Ishikawa (cell line): Measurements from ENCODE around the gene C20orf141.

Source experiments
- CEBPB ChIP-seq: IDR thresholded peaks from 2 replicates; pipeline ENCODE4 v1.6.1; 2012
- CREB1 ChIP-seq: IDR thresholded peaks from 2 replicates; pipeline ENCODE4 v1.6.1; 2012; ENCODE audit warnings: low read depth
- EGR1 ChIP-seq: IDR thresholded peaks from 2 replicates; pipeline ENCODE4 v1.6.1; 2012
- FOXM1 ChIP-seq: IDR thresholded peaks from 2 replicates; pipeline ENCODE4 v1.6.1; 2012; ENCODE audit warnings: low read depth, borderline replicate concordance
- RAD21 ChIP-seq: IDR thresholded peaks from 2 replicates; pipeline ENCODE4 v1.6.1; 2012; ENCODE audit warnings: low read depth
- TCF12 ChIP-seq: IDR thresholded peaks from 2 replicates; pipeline ENCODE4 v1.6.1; 2012; ENCODE audit warnings: low read depth
- TEAD4 ChIP-seq: IDR thresholded peaks from 2 replicates; pipeline ENCODE4 v1.6.1; 2012
- ZBTB7A ChIP-seq: IDR thresholded peaks from 2 replicates; pipeline ENCODE4 v1.6.1; 2012; ENCODE audit warnings: low read depth

DNA sequence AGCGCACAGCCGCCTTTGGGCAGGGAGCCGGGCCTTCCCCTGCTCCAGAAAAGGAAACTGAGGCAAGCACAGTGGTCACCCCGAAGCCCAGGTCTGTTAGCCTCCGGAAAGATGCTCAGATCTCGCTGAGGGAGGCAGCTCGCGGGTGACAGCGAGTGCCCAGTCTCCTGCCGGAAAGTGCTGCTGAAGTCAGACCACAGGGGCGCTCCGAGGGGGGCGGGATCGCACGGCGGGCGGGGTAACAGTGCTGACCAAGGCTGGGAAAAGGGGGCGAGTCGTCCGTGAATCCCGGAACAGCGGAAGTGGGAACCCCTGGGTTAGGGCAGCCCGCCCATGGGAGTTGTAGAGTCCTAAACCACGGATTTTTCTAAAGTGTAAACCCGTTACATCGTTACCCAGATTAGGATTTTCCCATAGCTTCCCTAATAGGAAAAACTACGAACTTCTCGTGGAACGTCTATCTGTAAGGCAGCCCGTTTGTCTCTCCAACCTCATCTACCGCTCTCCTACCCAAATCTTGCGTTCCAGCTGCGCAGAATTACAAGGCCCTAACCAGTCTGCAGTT is 26.3 kb downstream of the C20orf141 start:
- no peak for TF ChIP-seq TEAD4
- TF ChIP-seq FOXM1, result no peak
- no peak for TF ChIP-seq ZBTB7A
- no peak for TF ChIP-seq EGR1
- no peak for TF ChIP-seq CEBPB
- TF ChIP-seq RAD21, result no peak
- TF ChIP-seq CREB1, result no peak
- no peak for TF ChIP-seq TCF12
